ENCODE results near the gene MFSD12. TPM values are rescaled to one million over a fixed set of nuclear protein-coding genes. Genes with fewer than 3 reads are reported as not detected.

The MFSD12 gene
- total and polyA plus RNA-seq, 2 experiments from 2014 or later: 35.3 to 91.1 TPM

DNA sequence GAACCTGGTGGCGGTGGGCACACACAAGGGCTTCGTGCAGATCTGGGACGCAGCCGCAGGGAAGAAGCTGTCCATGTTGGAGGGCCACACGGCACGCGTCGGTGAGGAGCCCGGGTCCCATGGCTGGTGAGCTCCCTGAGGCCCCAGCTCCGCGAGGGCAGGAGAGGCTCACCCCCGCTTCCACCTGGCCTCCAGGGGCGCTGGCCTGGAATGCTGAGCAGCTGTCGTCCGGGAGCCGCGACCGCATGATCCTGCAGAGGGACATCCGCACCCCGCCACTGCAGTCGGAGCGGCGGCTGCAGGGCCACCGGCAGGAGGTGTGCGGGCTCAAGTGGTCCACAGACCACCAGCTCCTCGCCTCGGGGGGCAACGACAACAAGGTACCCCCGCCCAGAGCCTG, 25.7 kb downstream of the MFSD12 start:
- peaks cover 26% of the 10 kb centered on the region for H3K36me3 Mint-ChIP-seq (ENCODE audit: low read depth)
- no peaks in the 10 kb centered on the region for H4K20me1 ChIP-seq (replicated peaks; ENCODE audit: insufficient read depth)
- H3F3A ChIP-seq (replicated peaks; ENCODE audit: low read depth): no peaks in the 10 kb centered on the region
- H3K4me1 Mint-ChIP-seq: no peaks in the 10 kb centered on the region
- ATAC-seq: peak; percentile 69
- H3K27ac Mint-ChIP-seq: no peak overlapping the region
- H3K36me3 ChIP-seq (ENCODE audit: insufficient read depth): no peaks in the 10 kb centered on the region
- peaks cover 8% of the 10 kb centered on the region for H3K27me3 Mint-ChIP-seq (ENCODE audit: insufficient read depth, low read depth, poor library complexity)
- no peaks in the 10 kb centered on the region for H3K4me1 ChIP-seq (ENCODE audit: insufficient read depth)
- H3K27ac ChIP-seq (ENCODE audit: low read depth): no peak overlapping the region
- H3K9me2 ChIP-seq (ENCODE audit: insufficient read depth): no peaks in the 10 kb centered on the region
- H3K79me2 ChIP-seq (replicated peaks; ENCODE audit: insufficient read depth): no peaks in the 10 kb centered on the region
- DNase-seq (ENCODE audit: low spot score): peak; percentile 71
- no peaks in the 10 kb centered on the region for H3K27me3 ChIP-seq (ENCODE audit: insufficient read depth)
- H2AFZ ChIP-seq: no peak overlapping the region
- H3K4me2 ChIP-seq: no peak overlapping the region
- H3K9me3 Mint-ChIP-seq: no peaks in the 10 kb centered on the region
- H3K4me3 ChIP-seq: no peak overlapping the region
- TF ChIP-seq, protein P1, sequence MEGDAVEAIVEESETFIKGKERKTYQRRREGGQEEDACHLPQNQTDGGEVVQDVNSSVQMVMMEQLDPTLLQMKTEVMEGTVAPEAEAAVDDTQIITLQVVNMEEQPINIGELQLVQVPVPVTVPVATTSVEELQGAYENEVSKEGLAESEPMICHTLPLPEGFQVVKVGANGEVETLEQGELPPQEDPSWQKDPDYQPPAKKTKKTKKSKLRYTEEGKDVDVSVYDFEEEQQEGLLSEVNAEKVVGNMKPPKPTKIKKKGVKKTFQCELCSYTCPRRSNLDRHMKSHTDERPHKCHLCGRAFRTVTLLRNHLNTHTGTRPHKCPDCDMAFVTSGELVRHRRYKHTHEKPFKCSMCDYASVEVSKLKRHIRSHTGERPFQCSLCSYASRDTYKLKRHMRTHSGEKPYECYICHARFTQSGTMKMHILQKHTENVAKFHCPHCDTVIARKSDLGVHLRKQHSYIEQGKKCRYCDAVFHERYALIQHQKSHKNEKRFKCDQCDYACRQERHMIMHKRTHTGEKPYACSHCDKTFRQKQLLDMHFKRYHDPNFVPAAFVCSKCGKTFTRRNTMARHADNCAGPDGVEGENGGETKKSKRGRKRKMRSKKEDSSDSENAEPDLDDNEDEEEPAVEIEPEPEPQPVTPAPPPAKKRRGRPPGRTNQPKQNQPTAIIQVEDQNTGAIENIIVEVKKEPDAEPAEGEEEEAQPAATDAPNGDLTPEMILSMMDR (conservative IDR thresholded peaks at IDR 0.05; ENCODE audit: low read depth in 2 of 2): peak in 1 of 2 experiments; percentile 44; a peak in 2 of 4 replicates
- TF ChIP-seq, protein P2, sequence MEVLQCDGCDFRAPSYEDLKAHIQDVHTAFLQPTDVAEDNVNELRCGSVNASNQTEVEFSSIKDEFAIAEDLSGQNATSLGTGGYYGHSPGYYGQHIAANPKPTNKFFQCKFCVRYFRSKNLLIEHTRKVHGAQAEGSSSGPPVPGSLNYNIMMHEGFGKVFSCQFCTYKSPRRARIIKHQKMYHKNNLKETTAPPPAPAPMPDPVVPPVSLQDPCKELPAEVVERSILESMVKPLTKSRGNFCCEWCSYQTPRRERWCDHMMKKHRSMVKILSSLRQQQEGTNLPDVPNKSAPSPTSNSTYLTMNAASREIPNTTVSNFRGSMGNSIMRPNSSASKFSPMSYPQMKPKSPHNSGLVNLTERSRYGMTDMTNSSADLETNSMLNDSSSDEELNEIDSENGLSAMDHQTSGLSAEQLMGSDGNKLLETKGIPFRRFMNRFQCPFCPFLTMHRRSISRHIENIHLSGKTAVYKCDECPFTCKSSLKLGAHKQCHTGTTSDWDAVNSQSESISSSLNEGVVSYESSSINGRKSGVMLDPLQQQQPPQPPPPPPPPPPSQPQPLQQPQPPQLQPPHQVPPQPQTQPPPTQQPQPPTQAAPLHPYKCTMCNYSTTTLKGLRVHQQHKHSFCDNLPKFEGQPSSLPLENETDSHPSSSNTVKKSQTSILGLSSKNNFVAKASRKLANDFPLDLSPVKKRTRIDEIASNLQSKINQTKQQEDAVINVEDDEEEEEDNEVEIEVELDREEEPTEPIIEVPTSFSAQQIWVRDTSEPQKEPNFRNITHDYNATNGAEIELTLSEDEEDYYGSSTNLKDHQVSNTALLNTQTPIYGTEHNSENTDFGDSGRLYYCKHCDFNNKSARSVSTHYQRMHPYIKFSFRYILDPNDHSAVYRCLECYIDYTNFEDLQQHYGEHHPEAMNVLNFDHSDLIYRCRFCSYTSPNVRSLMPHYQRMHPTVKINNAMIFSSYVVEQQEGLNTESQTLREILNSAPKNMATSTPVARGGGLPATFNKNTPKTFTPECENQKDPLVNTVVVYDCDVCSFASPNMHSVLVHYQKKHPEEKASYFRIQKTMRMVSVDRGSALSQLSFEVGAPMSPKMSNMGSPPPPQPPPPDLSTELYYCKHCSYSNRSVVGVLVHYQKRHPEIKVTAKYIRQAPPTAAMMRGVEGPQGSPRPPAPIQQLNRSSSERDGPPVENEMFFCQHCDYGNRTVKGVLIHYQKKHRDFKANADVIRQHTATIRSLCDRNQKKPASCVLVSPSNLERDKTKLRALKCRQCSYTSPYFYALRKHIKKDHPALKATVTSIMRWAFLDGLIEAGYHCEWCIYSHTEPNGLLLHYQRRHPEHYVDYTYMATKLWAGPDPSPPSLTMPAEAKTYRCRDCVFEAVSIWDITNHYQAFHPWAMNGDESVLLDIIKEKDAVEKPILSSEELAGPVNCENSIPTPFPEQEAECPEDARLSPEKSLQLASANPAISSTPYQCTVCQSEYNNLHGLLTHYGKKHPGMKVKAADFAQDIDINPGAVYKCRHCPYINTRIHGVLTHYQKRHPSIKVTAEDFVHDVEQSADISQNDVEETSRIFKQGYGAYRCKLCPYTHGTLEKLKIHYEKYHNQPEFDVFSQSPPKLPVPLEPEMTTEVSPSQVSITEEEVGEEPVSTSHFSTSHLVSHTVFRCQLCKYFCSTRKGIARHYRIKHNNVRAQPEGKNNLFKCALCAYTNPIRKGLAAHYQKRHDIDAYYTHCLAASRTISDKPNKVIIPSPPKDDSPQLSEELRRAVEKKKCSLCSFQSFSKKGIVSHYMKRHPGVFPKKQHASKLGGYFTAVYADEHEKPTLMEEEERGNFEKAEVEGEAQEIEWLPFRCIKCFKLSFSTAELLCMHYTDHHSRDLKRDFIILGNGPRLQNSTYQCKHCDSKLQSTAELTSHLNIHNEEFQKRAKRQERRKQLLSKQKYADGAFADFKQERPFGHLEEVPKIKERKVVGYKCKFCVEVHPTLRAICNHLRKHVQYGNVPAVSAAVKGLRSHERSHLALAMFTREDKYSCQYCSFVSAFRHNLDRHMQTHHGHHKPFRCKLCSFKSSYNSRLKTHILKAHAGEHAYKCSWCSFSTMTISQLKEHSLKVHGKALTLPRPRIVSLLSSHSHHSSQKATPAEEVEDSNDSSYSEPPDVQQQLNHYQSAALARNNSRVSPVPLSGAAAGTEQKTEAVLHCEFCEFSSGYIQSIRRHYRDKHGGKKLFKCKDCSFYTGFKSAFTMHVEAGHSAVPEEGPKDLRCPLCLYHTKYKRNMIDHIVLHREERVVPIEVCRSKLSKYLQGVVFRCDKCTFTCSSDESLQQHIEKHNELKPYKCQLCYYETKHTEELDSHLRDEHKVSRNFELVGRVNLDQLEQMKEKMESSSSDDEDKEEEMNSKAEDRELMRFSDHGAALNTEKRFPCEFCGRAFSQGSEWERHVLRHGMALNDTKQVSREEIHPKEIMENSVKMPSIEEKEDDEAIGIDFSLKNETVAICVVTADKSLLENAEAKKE (CRISPR knock-in tag; IDR thresholded peaks at IDR 0.05): no peak
- TF ChIP-seq, protein P3, sequence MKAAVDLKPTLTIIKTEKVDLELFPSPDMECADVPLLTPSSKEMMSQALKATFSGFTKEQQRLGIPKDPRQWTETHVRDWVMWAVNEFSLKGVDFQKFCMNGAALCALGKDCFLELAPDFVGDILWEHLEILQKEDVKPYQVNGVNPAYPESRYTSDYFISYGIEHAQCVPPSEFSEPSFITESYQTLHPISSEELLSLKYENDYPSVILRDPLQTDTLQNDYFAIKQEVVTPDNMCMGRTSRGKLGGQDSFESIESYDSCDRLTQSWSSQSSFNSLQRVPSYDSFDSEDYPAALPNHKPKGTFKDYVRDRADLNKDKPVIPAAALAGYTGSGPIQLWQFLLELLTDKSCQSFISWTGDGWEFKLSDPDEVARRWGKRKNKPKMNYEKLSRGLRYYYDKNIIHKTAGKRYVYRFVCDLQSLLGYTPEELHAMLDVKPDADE (IDR thresholded peaks at IDR 0.05): no peak
- no peak for TF ChIP-seq JUNB (IDR thresholded peaks at IDR 0.05; ENCODE audit: unreplicated experiment)
- no peak overlapping the region for H3K4me3 Mint-ChIP-seq

Measured in GM23338 (cell line).